VCaP (cell line): ENCODE measurements around the gene MCUB.

Experiments
- H3K27ac ChIP-seq: fragments of 450-650 bp; 2 replicates; pipeline ENCODE4 v1.5.1; 2017
- TF ChIP-seq, protein P1 (sequence below): fragments of 450-650 bp; conservative IDR thresholded peaks from 2 replicates; pipeline ENCODE4 v1.5.1; 2017; ENCODE audit warnings: mild to moderate bottlenecking, moderate library complexity

MCUB gene

DNA sequence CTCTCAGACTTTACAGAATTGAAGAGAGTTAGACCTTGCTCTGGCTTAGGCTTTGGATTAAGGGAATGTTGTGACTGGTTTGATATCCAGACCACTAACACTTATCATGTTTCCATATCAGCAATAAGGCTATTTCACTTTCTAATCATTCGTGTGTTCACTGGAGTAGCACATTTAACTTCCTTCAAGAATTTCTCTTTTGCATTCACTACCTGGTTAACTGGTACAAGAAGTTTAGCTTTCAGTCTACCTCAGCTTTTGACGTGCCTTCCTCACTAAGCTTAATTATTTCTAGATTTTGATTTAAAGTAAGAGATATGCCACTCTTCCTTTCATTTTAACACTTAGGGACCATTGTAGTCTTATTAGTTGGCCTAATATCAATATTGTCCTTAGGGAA, 80.6 kb downstream of the MCUB start:
- H3K27ac ChIP-seq: no peak overlapping the region
- TF ChIP-seq, protein P1, sequence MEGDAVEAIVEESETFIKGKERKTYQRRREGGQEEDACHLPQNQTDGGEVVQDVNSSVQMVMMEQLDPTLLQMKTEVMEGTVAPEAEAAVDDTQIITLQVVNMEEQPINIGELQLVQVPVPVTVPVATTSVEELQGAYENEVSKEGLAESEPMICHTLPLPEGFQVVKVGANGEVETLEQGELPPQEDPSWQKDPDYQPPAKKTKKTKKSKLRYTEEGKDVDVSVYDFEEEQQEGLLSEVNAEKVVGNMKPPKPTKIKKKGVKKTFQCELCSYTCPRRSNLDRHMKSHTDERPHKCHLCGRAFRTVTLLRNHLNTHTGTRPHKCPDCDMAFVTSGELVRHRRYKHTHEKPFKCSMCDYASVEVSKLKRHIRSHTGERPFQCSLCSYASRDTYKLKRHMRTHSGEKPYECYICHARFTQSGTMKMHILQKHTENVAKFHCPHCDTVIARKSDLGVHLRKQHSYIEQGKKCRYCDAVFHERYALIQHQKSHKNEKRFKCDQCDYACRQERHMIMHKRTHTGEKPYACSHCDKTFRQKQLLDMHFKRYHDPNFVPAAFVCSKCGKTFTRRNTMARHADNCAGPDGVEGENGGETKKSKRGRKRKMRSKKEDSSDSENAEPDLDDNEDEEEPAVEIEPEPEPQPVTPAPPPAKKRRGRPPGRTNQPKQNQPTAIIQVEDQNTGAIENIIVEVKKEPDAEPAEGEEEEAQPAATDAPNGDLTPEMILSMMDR: no peak

DNA sequence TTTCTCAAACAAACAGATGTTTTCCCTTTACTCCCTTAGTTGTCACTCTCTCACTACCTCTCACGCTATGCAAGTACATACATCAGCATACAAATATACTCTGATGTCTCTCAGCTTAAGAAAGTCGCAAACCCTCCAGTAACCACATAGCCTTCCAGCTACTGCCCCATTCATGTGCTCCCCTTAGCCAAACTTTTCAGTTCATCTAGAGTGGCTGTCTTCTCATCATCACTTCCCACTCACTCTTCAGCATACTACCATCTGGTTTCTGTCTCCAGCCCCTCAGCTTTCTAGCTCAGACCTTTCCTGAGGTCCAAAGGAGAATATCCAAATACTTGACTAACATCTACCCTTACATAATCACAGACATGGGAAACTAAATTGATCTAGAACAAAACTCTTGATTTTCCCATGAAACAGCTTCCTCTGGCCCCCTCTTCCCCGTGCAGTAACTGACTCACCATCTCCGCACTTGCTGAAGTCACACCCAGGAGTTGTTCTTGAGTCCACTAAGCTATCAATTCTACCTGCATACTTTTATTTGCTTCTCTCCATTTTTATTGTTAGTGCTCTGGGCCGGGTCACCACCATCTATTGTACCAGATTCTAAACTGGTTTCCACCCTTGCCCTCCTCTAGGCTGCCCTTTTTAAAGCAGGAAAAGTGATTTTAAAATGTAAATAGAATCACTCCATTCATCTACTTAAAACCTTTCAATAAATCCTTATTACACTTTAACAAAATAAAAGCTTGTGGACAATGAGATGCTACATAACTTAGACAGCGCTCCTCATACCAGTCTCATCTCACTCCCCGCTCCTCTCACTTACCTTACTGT, 86.0 kb downstream of the MCUB start:
- H3K27ac ChIP-seq: no peak overlapping the region
- TF ChIP-seq, protein P1: no peak

DNA sequence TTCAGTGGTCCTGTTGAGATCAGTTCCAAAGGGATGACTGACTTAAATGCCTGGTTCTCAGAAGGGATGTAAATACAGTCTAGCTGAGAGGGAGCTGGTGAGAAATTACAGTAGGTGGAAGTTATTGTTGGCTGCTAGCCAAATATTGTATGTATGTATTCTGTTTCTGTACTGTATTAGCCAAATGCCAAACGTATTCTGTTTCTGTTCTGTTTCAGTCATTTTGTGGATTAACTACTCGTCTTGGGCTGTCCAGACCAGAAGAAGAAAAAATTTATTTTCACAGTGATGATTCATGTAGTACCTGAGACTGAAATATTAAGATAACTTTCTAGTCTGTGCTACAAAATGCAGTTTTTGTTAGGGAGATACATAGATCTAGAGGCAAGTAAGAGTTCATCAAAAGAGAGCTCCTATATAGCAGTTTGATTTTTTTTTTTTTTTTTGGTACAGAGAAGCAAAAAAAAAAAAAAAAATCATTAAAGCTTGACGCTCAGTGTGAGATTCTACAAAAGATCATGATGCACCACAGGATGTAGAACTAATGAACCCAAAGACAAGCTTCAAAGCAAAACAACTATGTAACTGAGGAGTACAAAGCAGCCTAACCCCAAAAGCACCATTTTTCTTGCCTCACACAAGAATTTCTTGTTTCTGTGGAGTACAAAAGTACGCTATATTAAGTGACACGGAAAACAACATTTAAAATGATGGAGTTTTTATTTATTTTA, 88.4 kb downstream of the MCUB start:
- H3K27ac ChIP-seq: no peak overlapping the region
- TF ChIP-seq, protein P1: no peak

DNA sequence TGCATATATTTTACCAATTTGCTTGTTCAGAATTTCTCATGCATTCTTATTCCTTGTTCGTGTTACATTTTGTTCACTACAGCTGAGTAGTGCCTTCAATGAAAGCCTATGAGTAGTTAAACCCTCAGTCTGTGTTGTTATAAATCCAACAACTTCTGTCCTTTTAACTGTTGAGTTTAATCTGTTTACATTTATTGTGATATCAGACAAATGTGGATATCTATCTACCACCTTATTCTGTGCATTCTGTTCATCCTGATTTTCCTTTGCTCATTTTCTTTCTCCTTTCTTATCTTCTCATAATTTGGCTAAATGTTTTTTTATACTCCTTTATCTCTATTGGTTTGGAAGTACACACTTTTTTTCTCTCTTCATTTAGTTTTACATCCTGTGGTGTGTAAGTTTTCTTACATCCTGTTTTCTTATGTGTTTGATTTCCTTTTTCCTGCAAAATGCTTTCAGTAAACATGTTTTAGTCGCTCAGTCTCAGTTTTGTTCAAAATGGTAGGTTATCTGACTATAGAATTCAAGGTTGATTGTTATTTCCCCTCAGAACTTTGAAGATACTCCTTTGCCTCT, 89.0 kb downstream of the MCUB start:
- TF ChIP-seq, protein P1: no peak
- H3K27ac ChIP-seq: no peak overlapping the region

DNA sequence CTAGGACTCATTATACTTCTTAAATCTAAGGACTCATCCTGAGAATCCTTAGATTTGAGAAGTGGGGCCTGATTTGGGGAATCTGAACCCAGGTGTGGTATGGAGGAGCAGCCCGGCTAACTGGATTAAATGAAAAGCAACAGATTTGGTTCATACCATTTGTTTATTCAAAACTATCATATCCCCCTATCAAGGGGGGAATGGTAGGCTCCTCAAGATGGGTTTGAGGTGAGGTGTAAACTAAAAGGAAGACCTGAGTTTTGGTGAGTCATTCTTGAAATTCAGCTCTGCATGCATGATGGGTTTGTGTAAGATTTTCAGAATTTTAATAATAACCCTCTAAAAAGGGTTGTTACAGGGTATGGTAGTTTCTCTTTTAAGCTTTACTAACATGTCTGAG, 89.8 kb downstream of the MCUB start:
- TF ChIP-seq, protein P1: no peak
- H3K27ac ChIP-seq: no peak overlapping the region

DNA sequence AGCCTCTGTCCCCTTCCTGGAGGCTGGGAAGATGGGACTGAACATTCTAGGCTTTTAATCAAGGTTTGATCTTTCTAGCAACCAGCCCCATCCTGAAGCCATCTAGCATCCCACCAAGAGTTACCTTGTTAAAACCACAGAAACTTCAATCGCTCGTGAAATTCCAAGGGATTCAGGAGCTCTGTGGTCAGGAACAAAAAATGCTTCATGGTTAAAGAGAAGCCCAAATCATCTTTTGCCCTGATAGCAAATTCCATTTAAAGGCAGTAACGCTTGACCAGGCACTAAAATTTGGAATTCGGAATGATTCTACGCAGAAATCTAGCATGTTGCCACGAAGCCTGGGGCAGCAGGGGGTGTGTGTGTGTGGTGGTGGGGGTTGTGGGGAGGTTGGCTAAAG, 95.3 kb downstream of the MCUB start:
- no peak overlapping the region for H3K27ac ChIP-seq

More for the DNA sequence above, 95.3 kb downstream of the MCUB start:
- TF ChIP-seq, protein P1: no peak
